SK-N-MC (cell line): Measurements from ENCODE around the gene EXOC3L2.

Experiments
- DNase-seq: peaks from one replicate; pipeline ENCODE4 v3.0.0-alpha.2; 2011; ENCODE audit warnings: low read depth, low spot score
- H3K27ac ChIP-seq: fragments of 200-600 bp; sonication (generic); 2 replicates; pipeline ENCODE4 v1.5.1; 2016; ENCODE audit warnings: mixed run types
- H3K36me3 ChIP-seq: fragments of 200-600 bp; sonication (generic); 2 replicates; pipeline ENCODE4 v1.6.1; 2017; ENCODE audit warnings: antibody characterized with exemption, low read length, mixed read lengths; ENCODE audit not compliant: insufficient read depth
- H3K4me3 ChIP-seq: fragments of 200-600 bp; sonication (generic); 2 replicates; pipeline ENCODE4 v1.5.1; 2016
- H3K9ac ChIP-seq: fragments of 200-600 bp; sonication (generic); 2 replicates; pipeline ENCODE4 v1.8.0; 2017; ENCODE audit warnings: mixed run types, mixed read lengths; ENCODE audit not compliant: insufficient read length
- H3K9me3 ChIP-seq: fragments of 200-600 bp; sonication (generic); 2 replicates; pipeline ENCODE4 v1.6.1; 2017; ENCODE audit warnings: low read depth, mild to moderate bottlenecking, antibody characterized with exemption, low read length, moderate library complexity, mixed read lengths
- EZH2 ChIP-seq: fragments of 200-600 bp; sonication (generic); IDR thresholded peaks from one replicate; pipeline ENCODE4 v1.6.1; 2017; ENCODE audit warnings: antibody characterized with exemption
- FOXP2 ChIP-seq: optimal IDR thresholded peaks from 2 replicates; pipeline ENCODE3; 2011; ENCODE audit warnings: mild to moderate bottlenecking, moderate library complexity; ENCODE audit not compliant: insufficient read depth; ENCODE audit errors: extremely low read length, control extremely low read depth
- POLR2AphosphoS5 ChIP-seq: IDR thresholded peaks from 2 replicates; pipeline ENCODE4 v1.6.1; 2012; ENCODE audit warnings: mild to moderate bottlenecking, low read depth, low read length, borderline replicate concordance

Gene EXOC3L2

GRCh38 chr19:45251452-45252354 lies 6.5 kb upstream of the EXOC3L2 start:
- Histone ChIP-seq H3K27ac (no peak overlapping the region), H3K9me3 (no peaks in the 10 kb centered on the region), H3K9ac (peak overlapping the region; percentile 83), H3K36me3 (no peaks in the 10 kb centered on the region), H3K4me3 (peak overlapping the region; percentile 83)
- TF ChIP-seq POLR2AphosphoS5, result no peak
- TF ChIP-seq EZH2, result no peak
- no peak for TF ChIP-seq FOXP2
- DNase-seq, result no peak

GRCh38 chr19:45250832-45251451 lies 5.7 kb upstream of the EXOC3L2 start, which contains the start of gene MARK4:
Gene MARK4 (plus strand): TSS chr19:45251271. CDS start chr19:45251589, 318 bp downstream.
- TF ChIP-seq EZH2 (no peak), POLR2AphosphoS5 (peak; percentile 26; the same call in 1 of the 2 replicates), FOXP2 (no peak)
- Histone ChIP-seq H3K27ac (no peak within 1 kb of the TSS), H3K4me3 (peak within 1 kb of the TSS; percentile 83), H3K36me3 (no peaks in the 10 kb centered on the region), H3K9ac (peak within 1 kb of the TSS; percentile 83), H3K9me3 (no peaks in the 10 kb centered on the region)
- no peak for DNase-seq

GRCh38 chr19:45250216-45250831 lies 5.1 kb upstream of the EXOC3L2 start:
- H3K27ac ChIP-seq, result no peak overlapping the region
- DNase-seq, result no peak
- no peak for TF ChIP-seq EZH2
- no peak for TF ChIP-seq POLR2AphosphoS5
- TF ChIP-seq FOXP2, result no peak
- H3K36me3 ChIP-seq, result no peaks in the 10 kb centered on the region
- H3K9ac ChIP-seq, result peak overlapping the region; percentile 61
- H3K4me3 ChIP-seq, result peak overlapping the region; percentile 76
- no peaks in the 10 kb centered on the region for H3K9me3 ChIP-seq

GRCh38 chr19:45249261-45250033 lies 4.2 kb upstream of the EXOC3L2 start:
- DNase-seq, result no peak
- no peaks in the 10 kb centered on the region for H3K36me3 ChIP-seq
- TF ChIP-seq FOXP2, result no peak
- TF ChIP-seq EZH2, result no peak
- no peak for TF ChIP-seq POLR2AphosphoS5
- no peak overlapping the region for H3K27ac ChIP-seq
- no peak overlapping the region for H3K9ac ChIP-seq
- H3K9me3 ChIP-seq, result no peaks in the 10 kb centered on the region
- no peak overlapping the region for H3K4me3 ChIP-seq

- H3K4me3 ChIP-seq, result no peak overlapping the region
- DNase-seq, result no peak
- H3K27ac ChIP-seq, result no peak overlapping the region
- no peaks in the 10 kb centered on the region for H3K36me3 ChIP-seq
- H3K9ac ChIP-seq, result no peak overlapping the region
- TF ChIP-seq EZH2 (no peak), FOXP2 (no peak), POLR2AphosphoS5 (no peak)
- H3K9me3 ChIP-seq, result no peaks in the 10 kb centered on the region
Observed at GRCh38 chr19:45247136-45247535, 1.9 kb upstream of the EXOC3L2 start.

- H3K9me3 ChIP-seq, result no peaks in the 10 kb centered on the region
- H3K4me3 ChIP-seq, result no peak overlapping the region
- no peaks in the 10 kb centered on the region for H3K36me3 ChIP-seq
- H3K9ac ChIP-seq, result no peak overlapping the region
- no peak for DNase-seq
- no peak overlapping the region for H3K27ac ChIP-seq
- no peak for TF ChIP-seq FOXP2
- TF ChIP-seq EZH2, result no peak
- TF ChIP-seq POLR2AphosphoS5, result no peak
Observed at GRCh38 chr19:45245826-45246225, 619 bp upstream of the EXOC3L2 start.

GRCh38 chr19:45244133-45244794 lies 943 bp downstream of the EXOC3L2 start:
- Histone ChIP-seq H3K27ac (no peak overlapping the region), H3K4me3 (no peak overlapping the region), H3K36me3 (no peaks in the 10 kb centered on the region), H3K9ac (no peak overlapping the region), H3K9me3 (no peaks in the 10 kb centered on the region)
- TF ChIP-seq FOXP2 (no peak), POLR2AphosphoS5 (no peak), EZH2 (no peak)
- no peak for DNase-seq
